Measurements from ENCODE around the gene DRC3. TPM values are rescaled to one million over a fixed set of nuclear protein-coding genes. Genes with fewer than 3 reads are reported as not detected.

The DRC3 gene
- total RNA-seq, 1 experiment from 2014 or later, result 2.3 TPM

DNA sequence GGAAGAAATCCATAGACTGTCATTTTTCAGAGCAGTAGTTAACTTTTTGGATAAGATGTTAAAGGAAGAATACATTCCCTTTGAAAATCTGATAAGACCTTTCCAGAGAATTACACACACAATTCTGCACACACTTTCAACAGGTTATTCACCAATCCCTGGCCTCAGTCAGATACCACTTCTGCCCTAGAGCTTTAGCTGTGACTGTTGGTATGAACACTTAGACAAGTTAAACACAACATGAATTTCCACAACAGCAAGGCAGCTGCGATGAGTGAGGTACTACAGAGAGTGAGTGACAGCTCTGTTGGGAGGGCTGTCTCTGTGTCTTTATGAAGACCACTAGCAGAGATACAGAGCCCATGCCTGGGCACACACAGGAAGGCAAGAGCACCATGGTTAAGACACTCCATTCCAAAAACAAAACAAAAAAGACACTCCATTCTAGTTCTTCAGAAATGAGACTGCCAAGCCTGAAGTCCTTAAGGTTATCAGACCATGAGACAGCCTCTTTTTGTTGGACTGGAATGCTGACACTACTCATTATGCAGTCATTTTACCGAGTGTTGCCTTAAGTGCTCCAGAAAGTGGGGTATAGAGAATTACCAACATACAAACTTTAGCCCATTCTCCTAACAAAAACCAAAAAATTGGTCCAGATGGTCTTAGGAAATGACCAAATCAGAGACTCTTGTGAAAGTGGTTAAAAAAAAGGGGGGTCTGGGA, 42.8 kb upstream of the DRC3 start:
- no TSS peak for BruUV-seq (replicated peaks)
- POLR2A ChIA-PET, result no interaction called here
- CTCF ChIA-PET, result interaction anchor here (0.6 to 1.6 kb wide), 4 partner anchors 9 to 1471 kb away, joined by 3 to 4 read pairs (median 4); no protein-coding TSS in a partner anchor
- no peaks in the 10 kb centered on the region for H3K9me3 Mint-ChIP-seq (ENCODE audit: unreplicated experiment)
- no peak overlapping the region for H3K4me3 Mint-ChIP-seq (ENCODE audit: unreplicated experiment)
- intact Hi-C loops (cut with micrococcal nuclease), result no loop called here
- H3K4me1 Mint-ChIP-seq (ENCODE audit: insufficient read depth, unreplicated experiment), result peaks cover 5% of the 10 kb centered on the region
- H3K27me3 Mint-ChIP-seq (ENCODE audit: insufficient read depth, unreplicated experiment), result no peaks in the 10 kb centered on the region
- DNase-seq (ENCODE audit: unreplicated experiment), result no peak
- no peak for TF ChIP-seq CTCF (IDR thresholded peaks at IDR 0.05; ENCODE audit: unreplicated experiment)
- H3K27ac Mint-ChIP-seq (ENCODE audit: low read depth, unreplicated experiment), result no peak overlapping the region
- peaks cover 5% of the 10 kb centered on the region for H3K36me3 Mint-ChIP-seq (ENCODE audit: insufficient read depth, unreplicated experiment)

- POLR2A ChIA-PET, result no interaction called here
- intact Hi-C loops (cut with micrococcal nuclease), result no loop called here
- CTCF ChIA-PET, result interaction anchor here (0.5 kb wide), 1 partner anchor 18 kb away, joined by 4 read pairs; no protein-coding TSS in a partner anchor
- Mint-ChIP-seq H3K9me3 (ENCODE audit: unreplicated experiment) (no peaks in the 10 kb centered on the region), H3K27me3 (ENCODE audit: insufficient read depth, unreplicated experiment) (no peaks in the 10 kb centered on the region), H3K27ac (ENCODE audit: low read depth, unreplicated experiment) (no peak overlapping the region), H3K4me1 (ENCODE audit: insufficient read depth, unreplicated experiment) (peaks cover 12% of the 10 kb centered on the region), H3K36me3 (ENCODE audit: insufficient read depth, unreplicated experiment) (peaks cover 5% of the 10 kb centered on the region), H3K4me3 (ENCODE audit: unreplicated experiment) (no peak overlapping the region)
- TF ChIP-seq CTCF (IDR thresholded peaks at IDR 0.05; ENCODE audit: unreplicated experiment), result no peak
- no peak for DNase-seq (ENCODE audit: unreplicated experiment)
- BruUV-seq (replicated peaks), result no TSS peak
Observed at GRCh38 chr17:17930674-17931073, 42.0 kb upstream of the DRC3 start.

- POLR2A ChIA-PET, result interaction anchor here (0.5 to 1.1 kb wide), 3 partner anchors 10 to 729 kb away, joined by 3 read pairs; no protein-coding TSS in a partner anchor
Observed at GRCh38 chr17:17931159-17931558, 41.5 kb upstream of the DRC3 start.

More at GRCh38 chr17:17931159-17931558, 41.5 kb upstream of the DRC3 start:
- Mint-ChIP-seq H3K4me1 (ENCODE audit: insufficient read depth, unreplicated experiment) (peaks cover 17% of the 10 kb centered on the region), H3K4me3 (ENCODE audit: unreplicated experiment) (no peak overlapping the region), H3K27ac (ENCODE audit: low read depth, unreplicated experiment) (no peak overlapping the region), H3K27me3 (ENCODE audit: insufficient read depth, unreplicated experiment) (no peaks in the 10 kb centered on the region), H3K9me3 (ENCODE audit: unreplicated experiment) (no peaks in the 10 kb centered on the region), H3K36me3 (ENCODE audit: insufficient read depth, unreplicated experiment) (peaks cover 5% of the 10 kb centered on the region)
- CTCF ChIA-PET, result interaction anchor here (0.5 to 1.5 kb wide), 5 partner anchors 10 to 102 kb away, joined by 3 to 6 read pairs (median 4); no protein-coding TSS in a partner anchor
- no peak for TF ChIP-seq CTCF (IDR thresholded peaks at IDR 0.05; ENCODE audit: unreplicated experiment)
- no TSS peak for BruUV-seq (replicated peaks)
- no peak for DNase-seq (ENCODE audit: unreplicated experiment)
- intact Hi-C loops (cut with micrococcal nuclease), result no loop called here

Data from MCF 10A (cell line).